HEK293 (cell line): ENCODE results near the gene ROR2.

Experiments used
- CTCF ChIP-seq: fragments of 450-650 bp; formaldehyde crosslinking; IDR thresholded peaks from 2 replicates; pipeline ENCODE4 v1.5.1; 2016; ENCODE audit warnings: missing biosample characterization, missing genetic modification characterization
- EGR2 ChIP-seq: fragments of 450-650 bp; formaldehyde crosslinking; IDR thresholded peaks from 2 replicates; pipeline ENCODE4 v1.5.1; 2016; ENCODE audit warnings: low read depth, missing biosample characterization, missing genetic modification characterization
- MYNN ChIP-seq: fragments of 450-650 bp; formaldehyde crosslinking; IDR thresholded peaks from 2 replicates; pipeline ENCODE4 v1.5.1; 2016; ENCODE audit warnings: missing biosample characterization, missing genetic modification characterization, borderline replicate concordance
- PBX3 ChIP-seq: sonication (generic); formaldehyde crosslinking; IDR thresholded peaks from 2 replicates; pipeline ENCODE4 v1.8.1; 2022; ENCODE audit warnings: mild to moderate bottlenecking, moderate library complexity, missing genetic modification reagents
- REST ChIP-seq: fragments of 450-650 bp; formaldehyde crosslinking; IDR thresholded peaks from 2 replicates; pipeline ENCODE4 v1.5.1; 2016; ENCODE audit warnings: missing biosample characterization, missing genetic modification characterization
- TCF7L2 ChIP-seq: IDR thresholded peaks from 2 replicates; pipeline ENCODE4 v1.6.1; 2011; ENCODE audit warnings: low read depth, mild to moderate bottlenecking, inconsistent platforms, low read length, moderate library complexity, borderline replicate concordance
- ZBTB44 ChIP-seq: fragments of 450-650 bp; IDR thresholded peaks from 2 replicates; pipeline ENCODE4 v1.5.1; 2018; ENCODE audit warnings: missing biosample characterization, mild to moderate bottlenecking, missing genetic modification characterization
- ZNF24 ChIP-seq: fragments of 450-650 bp; formaldehyde crosslinking; IDR thresholded peaks from 2 replicates; pipeline ENCODE4 v1.5.1; 2016; ENCODE audit warnings: missing biosample characterization, missing genetic modification characterization
- ZNF426 ChIP-seq: fragments of 450-650 bp; formaldehyde crosslinking; IDR thresholded peaks from 2 replicates; pipeline ENCODE4 v1.5.1; 2017; ENCODE audit warnings: missing biosample characterization, missing genetic modification characterization, mild to moderate bottlenecking, inconsistent platforms, moderate library complexity
- ZNF473 ChIP-seq: fragments of 450-650 bp; formaldehyde crosslinking; IDR thresholded peaks from 2 replicates; pipeline ENCODE4 v1.5.1; 2017; ENCODE audit warnings: missing biosample characterization, missing genetic modification characterization
- ZNF501 ChIP-seq: fragments of 450-650 bp; formaldehyde crosslinking; IDR thresholded peaks from 2 replicates; pipeline ENCODE4 v1.5.1; 2016; ENCODE audit warnings: missing biosample characterization, missing genetic modification characterization
- ZNF510 ChIP-seq: fragments of 450-650 bp; formaldehyde crosslinking; IDR thresholded peaks from 2 replicates; pipeline ENCODE4 v1.5.1; 2018; ENCODE audit warnings: mild to moderate bottlenecking, missing genetic modification characterization, missing biosample characterization; ENCODE audit not compliant: insufficient replicate concordance
- ZNF521 ChIP-seq: fragments of 450-650 bp; formaldehyde crosslinking; IDR thresholded peaks from 2 replicates; pipeline ENCODE4 v1.5.1; 2017; ENCODE audit warnings: missing biosample characterization, mild to moderate bottlenecking, missing genetic modification characterization
- ZNF555 ChIP-seq: fragments of 450-650 bp; formaldehyde crosslinking; conservative IDR thresholded peaks from 2 replicates; pipeline ENCODE4 v1.5.1; 2017; ENCODE audit warnings: missing biosample characterization, mild to moderate bottlenecking, missing genetic modification characterization, inconsistent platforms

- TF ChIP-seq CTCF (tag by site-specific recombination) (no peak), ZNF510 (tag by site-specific recombination) (no peak), ZNF473 (no peak), ZNF555 (tag by site-specific recombination) (no peak), ZNF426 (tag by site-specific recombination) (no peak), ZNF521 (tag by site-specific recombination) (no peak), REST (tag by site-specific recombination) (no peak), ZNF24 (no peak), ZBTB44 (tag by site-specific recombination) (no peak), ZNF501 (tag by site-specific recombination) (no peak), MYNN (tag by site-specific recombination) (no peak), TCF7L2 (no peak), EGR2 (tag by site-specific recombination) (no peak), PBX3 (CRISPR knock-in tag) (no peak)
These were observed 382.3 kb downstream of the ROR2 start for GRCh38 chr9:91567642-91568274.
